HG02981 (cell line): ENCODE data around the gene FBRSL1.
"Not testable (repeated sequence)": the region's sequence is repeated elsewhere in the genome, so short reads cannot be mapped to it uniquely, and the experiment has no call there.

Experiments
- ATAC-seq: cut with Tn5 transposase; IDR thresholded peaks from one replicate; pipeline ENCODE4 v1.9.1; 2021; ENCODE audit warnings: mild to moderate bottlenecking, moderate library complexity; ENCODE audit not compliant: unreplicated experiment

The FBRSL1 gene

DNA sequence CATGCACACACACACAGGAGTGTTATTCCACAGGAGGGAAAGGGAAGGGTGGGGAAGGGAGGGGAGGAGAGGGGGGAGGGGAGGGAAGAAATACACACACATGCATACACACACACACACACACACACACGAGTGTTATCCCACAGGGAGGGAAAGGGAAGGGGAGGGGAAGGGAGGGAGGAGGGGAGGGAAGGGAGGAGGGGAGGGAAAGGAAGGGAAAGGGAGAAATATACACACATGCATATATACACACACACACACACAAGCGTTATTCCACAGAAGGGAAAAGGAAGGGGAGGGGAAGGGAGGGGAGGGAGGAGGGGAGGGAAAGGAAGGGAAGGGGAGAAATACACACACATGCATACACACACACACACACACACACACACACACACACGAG, 19.6 kb upstream of the FBRSL1 start:
- ATAC-seq, result no peak

DNA sequence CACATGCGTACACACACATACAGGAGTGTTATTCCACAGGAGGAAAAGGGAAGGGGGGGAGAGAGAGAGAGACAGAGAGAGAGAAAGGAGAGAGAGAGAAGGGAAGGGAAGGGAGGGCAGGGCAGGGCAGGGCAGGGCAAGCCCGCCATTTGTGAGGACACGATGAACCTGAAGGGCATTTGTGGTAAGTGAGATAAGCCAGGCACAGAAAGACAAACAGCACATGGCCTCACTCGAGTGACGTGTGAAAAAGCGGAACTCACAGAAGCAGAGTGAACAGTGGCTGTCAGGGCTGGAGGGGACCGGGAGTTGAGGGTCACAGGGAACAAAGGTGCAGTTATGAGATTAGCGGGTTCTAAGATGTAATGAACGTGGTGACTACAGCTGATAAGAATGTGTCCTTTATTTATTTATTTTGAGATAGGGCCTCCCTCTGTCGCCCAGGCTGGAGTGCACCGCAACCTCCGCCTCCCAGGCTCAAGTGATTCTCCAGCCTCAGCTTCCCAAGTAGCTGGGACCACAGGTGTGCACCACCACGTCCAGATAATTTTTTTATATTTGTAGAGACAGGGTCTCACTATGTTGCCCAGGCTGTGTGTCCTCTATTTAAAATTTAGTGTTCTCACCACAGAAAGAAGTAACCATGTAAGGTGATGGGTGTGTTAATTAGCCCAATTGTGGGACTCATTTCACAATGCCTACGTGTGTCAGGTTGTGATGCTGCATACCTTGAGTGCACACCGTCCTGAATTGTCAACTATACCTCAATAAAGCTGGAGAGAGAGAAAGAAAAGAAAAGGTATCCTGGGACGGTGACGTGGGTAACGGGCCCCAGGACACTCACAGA, 18.7 kb upstream of the FBRSL1 start:
- ATAC-seq, result peak; percentile 40

DNA sequence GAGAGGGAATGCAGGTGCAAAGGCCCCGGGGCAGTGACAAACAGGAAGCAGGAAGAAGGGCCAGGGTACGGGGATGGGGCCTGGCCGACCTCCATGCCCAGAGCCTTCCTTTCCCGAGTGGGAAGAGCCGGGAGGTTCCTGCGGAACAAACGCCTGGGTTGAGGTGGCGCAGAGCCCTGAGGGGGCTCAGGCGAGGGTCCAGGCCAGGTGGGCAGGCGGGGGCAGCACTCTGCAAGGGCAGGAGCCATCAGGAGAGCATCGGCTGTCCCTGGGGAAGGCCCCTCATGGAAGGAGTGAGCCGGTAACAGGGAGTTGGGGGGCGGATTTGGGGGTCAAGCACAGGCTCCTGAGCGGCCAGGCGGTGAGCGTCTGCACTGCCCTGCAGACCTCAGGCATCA, 18.1 kb upstream of the FBRSL1 start:
- ATAC-seq, result no peak

DNA sequence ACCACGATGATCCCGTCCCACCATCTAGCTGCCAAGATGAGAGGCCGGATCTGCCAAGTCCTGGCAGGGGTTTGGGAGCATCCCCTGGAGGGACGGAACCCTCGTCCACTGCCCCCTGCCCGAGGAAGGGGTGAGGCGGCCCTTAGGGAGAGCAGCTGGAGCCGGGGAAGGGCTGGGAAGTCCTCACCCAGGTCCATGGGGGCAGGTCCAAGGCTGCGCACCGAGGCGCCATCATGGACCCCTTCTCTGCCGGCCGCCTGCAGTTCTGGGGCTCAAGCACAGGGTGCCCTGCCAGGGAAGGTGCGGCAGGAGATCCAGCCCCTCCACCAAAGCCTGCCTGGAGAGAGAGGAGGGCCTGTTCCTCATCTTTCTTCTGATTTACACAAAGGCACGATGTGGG, 17.6 kb upstream of the FBRSL1 start:
- ATAC-seq, result no peak

DNA sequence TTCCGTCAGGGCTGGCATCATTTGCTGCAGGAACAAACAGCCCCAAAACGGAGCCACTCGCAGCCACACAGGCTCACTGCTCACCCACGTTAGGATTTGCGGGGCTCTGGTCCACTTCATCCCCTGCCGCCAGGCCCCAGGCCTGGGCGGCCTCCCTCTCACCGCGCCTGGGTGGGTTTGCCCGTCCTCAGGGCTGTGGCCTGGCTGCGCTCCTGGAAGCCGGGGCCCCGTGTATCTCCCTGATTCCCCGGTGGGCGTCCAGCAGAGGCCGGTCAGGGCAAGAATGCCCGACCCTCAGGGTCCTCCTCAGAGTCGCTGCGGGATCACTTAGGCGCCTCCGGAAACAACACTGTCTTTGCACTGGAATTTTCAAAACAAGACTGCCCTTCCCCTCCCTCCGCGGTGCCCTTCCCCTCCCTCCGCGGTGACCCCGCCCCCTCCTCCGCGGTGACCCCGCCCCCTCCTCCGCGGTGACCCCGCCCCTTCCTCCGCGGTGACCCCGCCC, 15.7 kb upstream of the FBRSL1 start:
- ATAC-seq, result no peak

DNA sequence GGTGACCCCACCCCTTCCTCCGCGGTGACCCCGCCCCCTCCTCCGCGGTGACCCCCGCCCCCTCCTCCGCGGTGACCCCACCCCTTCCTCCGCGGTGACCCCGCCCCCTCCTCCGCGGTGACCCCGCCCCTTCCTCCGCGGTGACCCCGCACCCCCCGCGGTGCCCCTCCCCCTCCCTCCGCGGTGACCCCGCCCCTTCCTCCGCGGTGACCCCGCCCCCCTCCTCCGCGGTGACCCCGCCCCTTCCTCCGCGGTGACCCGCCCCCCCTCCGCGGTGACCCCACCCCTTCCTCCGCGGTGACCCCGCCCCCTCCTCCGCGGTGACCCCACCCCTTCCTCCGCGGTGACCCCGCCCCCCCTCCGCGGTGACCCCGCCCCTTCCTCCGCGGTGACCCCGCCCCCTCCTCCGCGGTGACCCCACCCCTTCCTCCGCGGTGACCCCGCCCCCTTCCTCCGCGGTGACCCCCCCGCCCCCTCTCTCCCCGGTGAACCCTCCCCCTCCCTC, 15.1 kb upstream of the FBRSL1 start:
- not testable (repeated sequence) for ATAC-seq

DNA sequence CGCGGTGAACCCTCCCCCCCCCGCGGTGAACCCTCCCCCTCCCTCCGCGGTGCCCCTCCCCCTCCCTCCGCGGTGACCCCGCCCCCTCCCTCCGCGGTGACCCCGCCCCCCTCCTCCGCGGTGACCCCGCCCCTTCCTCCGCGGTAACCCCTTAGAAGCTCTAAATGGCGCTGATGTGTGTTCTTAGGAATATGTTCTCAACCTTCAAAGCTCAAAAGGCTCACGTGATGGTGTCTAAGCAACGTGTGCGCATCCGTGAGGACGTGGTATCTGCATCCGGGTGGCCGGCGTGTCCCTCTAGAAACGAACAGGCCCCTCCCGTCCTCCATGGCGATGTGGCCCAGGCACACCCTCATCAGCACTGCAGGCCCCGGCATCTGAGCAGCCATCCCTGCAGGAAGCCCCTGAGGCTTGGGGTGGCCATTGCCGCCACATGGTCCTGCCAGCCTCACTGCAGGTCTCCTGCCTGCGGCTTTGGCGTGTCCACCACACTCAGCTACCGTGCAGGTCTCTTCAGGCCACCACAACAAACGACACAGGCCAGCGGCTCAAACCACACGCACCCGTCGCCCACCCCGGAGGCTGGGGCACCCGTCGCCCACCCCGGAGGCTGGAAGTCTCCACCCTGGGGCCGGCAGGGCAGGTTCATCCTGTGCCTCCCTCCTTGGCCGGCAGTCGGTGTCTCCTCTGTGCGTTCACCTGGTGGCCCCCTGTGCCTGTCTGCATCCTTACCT, 14.5 kb upstream of the FBRSL1 start:
- no peak for ATAC-seq

DNA sequence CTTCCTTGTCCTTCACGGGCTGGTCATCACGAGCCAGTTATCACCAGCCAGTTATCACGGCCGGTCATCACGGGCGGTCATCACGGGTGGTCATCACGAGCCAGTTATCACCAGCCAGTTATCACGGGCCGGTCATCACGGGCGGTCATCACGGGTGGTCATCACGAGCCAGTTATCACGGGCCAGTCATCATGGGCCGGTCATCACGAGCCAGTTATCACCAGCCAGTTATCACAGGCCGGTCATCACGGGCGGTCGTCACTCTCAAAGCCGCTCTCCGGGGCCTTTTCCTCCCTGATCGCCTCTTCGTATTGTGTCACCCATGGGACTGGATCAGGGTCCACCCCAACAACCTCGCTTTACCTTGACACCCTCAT, 13.9 kb upstream of the FBRSL1 start:
- ATAC-seq, result no peak

DNA sequence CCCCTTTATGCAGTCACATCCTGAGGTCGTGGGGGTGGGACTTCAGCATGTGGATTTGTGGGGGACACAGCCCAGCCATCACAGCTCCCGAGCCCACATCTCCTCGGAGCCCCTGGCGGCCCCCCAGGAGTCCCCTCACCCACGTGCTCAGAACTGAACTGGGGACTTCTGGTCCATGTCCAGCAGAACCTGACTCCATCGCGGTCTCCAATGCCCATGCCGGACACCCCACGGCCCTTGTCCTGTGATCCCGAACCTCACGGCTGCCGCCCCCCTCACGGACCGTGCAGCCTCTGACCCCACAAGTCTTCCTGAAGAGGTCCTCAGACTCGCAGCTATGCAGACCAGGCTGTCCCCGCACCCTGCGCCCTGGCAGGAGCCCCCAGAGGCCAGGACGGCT, 13.5 kb upstream of the FBRSL1 start:
- ATAC-seq, result no peak

DNA sequence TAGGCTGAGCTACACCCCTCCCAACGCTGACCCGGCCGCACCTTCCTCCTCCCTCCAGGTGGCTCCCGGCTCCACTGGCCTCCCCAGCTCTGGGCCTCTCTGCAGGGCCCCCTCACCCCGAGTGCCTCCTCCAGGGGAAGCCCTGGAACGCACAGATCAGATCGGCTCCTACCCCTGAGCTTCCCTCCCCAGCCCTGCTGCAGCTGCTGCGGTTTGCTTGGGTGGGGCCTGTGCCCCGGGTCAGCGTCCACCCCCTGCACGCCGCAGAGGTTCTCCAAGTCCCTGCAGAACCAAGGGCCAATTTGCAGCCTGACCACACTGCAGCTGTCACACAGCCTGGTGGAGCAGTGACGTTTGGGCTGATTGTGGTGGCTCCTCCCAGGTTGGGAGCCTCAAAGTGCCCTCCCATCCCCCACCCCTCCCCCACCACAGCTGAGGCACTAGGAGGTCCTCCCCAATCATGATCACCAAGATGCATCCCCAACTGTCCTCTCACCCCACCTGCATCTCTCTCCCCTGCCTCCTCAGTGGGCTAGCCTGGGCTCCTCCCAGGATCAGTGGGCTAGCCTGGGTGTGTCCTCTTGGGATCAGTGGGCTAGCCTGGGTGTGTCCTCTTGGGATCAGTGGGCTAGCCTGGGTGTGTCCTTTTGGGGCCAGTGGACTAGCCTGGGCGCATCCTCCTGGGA, 12.8 kb upstream of the FBRSL1 start:
- no peak for ATAC-seq

DNA sequence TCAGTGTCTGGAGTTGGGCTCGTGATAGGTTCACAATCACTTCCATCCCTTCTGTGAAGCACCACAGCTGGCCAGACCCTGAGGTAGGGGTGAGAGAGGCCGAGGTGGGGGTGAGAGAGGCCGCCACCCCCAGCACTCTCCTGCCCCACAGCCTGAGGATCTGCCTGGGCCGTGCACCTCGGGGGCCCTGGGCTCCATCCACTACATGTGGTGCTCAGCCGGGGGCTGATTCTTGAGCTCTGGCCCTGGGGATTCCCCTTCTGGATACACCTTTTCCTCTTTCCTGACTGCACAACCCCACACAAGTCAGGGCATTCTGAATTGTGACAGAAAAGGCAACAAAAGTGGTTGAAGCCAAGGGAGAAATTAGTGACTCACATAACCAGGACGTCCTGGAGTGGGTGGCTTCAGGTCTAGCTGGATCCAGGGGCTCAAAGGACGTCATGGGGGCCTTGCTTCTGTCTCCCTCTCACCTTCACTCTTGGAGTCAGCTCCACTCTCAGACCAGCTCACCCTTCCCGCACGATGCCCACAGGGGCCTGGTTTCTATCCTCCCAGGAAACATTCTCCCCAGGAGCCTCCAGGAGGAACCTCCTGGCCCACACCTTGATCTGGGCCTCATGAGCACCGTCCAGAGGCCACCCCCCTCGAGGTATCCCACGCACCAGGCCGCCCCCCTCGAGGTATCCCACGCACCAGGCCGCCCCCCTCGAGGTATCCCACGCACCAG, 12.1 kb upstream of the FBRSL1 start:
- ATAC-seq, result no peak

DNA sequence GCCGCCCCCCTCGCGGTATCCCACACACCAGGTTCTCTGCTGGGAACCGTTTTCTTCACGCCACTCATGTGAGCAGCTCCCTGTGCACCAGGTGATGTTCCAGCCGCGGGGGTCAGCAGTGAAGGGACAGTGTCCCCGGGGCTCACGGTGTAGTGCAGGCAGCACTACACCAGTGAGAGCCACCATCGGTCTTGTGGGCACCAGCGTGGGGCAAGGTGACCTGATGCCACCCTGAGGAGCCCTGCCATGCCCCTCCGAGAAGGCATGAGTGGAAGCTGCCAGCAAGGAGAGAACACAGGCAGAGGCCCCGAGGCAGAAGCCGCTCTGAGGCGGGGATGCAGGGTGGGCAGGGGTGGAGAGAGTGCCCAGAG, 11.5 kb upstream of the FBRSL1 start:
- ATAC-seq, result no peak

DNA sequence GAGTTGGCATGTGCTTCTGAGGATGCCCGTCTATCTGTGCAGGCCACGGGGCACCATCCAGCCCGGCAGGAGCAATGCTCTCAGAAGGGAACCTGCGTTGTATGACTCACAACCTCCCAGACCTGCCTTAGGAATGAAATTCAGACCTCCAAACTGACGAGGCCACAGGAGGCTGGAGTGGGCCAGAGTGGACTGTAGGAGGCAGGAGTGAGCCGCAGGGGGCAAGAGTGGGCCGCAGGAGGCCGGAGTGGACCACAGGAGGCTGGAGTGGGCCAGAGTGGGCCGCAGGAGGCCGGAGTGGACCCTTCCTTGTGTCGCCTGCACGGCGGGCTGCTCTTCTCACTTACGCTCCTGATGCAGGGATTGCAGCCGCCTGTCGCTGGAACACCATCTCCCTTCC, 11.1 kb upstream of the FBRSL1 start:
- ATAC-seq, result no peak

DNA sequence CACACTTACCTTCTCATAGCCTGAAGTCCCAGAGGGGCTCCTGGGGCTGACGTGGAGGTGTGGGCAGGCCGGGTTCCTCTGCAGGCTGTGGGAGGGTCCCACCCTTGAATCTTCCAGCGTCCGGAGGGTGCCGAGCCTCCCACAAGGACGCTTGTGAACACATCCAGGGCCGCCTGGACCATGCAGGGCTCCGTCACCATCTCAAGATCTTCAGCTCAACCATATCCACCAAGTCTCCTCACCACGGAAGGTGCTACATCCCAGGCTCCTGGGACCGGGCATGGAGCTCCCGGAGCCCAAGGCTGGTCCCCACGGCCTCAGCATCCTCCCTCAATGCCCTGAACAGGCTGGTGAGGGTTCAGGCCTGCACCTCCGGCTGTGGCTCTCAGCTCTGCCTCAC, 10.7 kb upstream of the FBRSL1 start:
- ATAC-seq, result no peak

DNA sequence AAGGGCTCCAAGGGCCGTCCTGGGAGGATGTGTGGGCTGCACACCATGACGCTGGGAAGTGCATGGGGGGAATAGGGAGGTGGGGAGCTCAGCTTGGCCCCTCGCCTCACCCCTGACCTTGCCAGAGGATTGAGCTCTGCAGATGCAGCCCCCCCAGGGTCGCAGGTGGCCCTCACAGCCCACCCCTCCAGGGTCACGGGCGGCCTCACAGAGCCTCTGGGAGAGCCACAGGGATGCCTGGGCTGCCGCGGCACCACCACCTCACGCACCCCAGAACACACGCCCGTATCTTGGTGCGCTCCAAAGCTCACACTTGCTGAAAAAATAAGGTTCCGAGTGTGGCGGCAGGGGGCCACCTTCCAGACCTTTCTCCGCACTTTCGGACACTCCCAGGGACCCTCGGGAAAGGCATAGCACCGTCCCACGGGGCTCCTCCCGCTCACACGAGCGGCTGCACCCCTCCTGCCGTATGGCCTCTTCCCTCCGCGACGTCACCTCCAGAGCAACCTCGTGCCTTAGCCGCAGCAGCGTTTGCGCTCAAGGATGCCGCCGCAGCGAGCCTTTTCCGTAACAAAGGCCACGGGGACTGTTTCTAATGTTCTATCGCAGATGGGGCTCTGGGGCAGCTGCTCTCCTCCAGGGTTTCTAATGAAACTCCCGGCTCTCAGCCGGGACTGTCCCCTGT, 9.9 kb upstream of the FBRSL1 start:
- ATAC-seq, result no peak

DNA sequence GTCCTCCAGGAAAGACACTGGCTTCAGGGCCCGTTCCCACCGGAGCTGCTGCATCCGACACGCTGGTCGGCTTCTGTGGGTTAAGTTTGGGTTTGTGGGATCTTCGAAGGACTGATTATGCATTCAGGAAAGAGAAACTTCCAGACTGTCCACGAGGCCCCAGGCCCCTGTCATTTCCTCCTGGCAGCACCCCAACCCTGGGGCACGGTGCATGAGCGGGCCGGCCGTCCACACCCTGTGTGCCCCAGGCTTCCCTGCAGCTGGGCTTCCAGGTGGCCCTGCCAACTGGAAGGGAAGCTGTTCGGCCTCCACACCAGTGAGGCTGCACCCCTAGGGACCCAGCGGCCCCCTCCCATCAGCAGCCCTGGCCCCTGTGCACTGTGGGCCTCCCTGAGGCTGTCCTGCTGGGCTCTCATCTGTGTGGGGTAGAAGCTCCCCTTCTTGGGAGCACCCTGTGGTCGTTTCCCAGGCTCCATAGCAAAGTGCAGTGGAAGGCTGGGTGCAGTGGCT, 9.3 kb upstream of the FBRSL1 start:
- no peak for ATAC-seq

DNA sequence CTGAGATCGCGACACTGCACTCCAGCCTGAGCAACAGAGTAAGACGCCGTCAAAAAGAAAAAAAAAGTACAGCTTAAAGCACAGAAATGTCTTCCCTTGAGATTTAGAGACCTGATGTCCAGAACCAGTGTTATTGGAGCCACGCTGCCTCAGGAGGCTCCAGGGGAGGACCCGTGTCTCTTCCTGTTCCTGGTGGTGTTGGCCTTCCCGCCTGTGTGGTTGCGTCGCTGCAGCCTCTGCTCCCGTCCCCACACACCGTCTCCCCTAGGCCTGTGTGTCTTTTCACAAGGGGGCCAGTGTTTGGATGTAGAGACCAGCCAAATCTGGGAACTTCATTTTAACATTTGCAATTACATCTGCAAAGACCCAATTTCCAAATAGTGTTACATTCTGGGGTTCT, 8.6 kb upstream of the FBRSL1 start:
- ATAC-seq, result no peak

DNA sequence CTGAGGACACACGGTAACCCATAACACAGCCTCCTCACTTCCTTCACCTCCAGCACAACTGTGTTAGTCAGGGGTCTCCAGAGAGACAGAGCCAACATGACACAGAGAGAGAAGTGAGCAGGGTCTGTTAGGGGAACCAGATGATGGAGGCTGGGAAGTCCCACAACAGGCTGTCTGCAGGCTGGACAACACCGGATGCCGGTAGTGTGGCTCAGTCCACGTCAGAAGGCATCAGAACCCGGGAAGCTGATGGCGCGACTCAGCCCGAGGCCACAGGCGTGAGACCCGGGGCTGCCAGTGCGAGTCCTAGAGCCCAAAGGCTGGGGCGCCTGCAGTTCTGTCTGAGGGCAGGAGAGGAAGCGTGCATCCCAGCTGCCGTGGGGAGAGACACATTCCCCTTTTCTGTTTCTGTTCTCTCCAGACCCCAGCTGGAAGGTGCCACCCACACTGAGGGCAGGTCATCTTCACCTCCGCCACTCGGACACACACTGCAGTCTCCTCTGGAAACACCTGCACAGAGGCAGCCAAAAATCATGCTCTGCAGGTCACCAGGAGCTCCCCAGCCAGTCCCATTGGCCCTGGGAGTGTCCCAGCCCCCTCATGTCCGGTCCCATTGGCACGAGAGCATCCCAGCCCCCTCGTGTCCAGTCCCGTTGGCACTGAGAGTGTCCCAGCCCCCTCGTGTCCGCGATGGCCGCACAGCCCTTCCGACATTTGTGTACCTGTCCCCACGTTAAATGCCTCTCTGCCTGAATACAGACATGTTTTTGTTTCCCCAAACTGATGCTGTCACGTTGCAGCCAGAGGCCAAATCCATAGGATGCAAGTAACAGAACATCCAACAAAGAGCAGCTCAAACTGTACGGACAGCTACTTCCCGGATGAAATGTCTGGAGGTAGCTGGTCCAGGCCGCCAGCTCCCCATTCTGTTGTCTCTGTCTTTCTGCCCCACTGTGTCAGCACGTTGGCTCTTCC, 7.9 kb upstream of the FBRSL1 start:
- ATAC-seq, result no peak

DNA sequence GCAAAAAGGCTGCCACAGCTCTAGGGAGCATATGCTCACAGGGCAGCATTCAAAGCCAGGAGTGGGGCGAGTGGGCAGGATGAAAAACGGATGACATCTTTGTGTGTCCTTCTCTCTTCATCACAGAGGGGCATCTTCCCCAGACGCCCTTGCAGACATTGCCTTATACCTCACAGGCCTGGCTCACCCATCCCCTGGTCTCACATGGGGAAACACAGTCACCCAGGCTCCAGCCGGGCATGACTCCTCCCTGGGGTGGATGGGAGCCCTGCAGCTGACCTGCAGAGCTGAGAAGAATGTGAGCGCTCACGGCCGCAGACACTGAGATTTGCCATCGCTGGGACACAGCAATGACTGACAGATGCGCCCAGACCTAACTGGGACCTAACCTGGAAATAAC, 7.2 kb upstream of the FBRSL1 start:
- ATAC-seq, result no peak
